ENCODE data around the gene GOPC. TPM values are rescaled to one million over a fixed set of nuclear protein-coding genes. Genes with fewer than 3 reads are reported as not detected.

The GOPC gene
- total RNA-seq, 1 donor from 2014 or later = 33.4 TPM

DNA sequence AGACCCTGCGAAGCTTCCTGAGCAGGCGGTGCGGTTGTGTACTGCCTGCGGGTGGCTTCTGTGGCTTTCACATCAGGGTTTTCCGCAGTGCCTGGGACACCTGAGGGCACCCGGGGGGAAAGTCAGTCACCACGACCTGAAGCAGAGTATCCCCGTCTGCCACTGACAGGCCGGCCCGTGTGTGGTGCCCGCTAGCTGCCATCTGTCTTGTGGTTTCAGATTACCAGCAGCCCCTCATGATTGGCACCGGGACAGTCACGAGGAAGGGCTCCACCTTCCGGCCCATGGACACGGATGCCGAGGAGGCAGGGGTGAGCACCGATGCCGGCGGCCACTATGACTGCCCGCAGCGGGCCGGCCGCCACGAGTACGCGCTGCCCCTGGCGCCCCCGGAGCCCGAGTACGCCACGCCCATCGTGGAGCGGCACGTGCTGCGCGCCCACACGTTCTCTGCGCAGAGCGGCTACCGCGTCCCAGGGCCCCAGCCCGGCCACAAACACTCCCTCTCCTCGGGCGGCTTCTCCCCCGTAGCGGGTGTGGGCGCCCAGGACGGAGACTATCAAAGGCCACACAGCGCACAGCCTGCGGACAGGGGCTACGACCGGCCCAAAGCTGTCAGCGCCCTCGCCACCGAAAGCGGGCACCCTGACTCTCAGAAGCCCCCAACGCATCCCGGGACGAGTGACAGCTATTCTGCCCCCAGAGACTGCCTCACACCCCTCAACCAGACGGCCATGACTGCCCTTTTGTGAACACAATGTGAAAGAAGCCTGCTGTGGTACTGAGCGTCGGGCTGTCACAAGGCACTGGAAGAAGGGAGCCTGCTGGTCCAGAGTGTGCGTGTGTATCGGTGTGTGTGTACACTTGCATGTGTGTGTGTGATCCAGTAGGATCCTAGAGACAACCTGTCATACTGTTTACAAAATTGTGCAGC lies 54.4 kb downstream of the GOPC start:
- Mint-ChIP-seq H3K27ac (ENCODE audit: unreplicated experiment) (peak overlapping the region; percentile 39), H3K4me3 (ENCODE audit: unreplicated experiment) (peak overlapping the region; percentile 69), H3K27me3 (ENCODE audit: unreplicated experiment) (no peaks in the 10 kb centered on the region), H3K36me3 (ENCODE audit: unreplicated experiment) (no peaks in the 10 kb centered on the region), H3K4me1 (ENCODE audit: low read depth, unreplicated experiment) (peaks cover 9% of the 10 kb centered on the region), H3K9me3 (ENCODE audit: unreplicated experiment) (peaks cover 2% of the 10 kb centered on the region)
- TF ChIP-seq, protein P1, sequence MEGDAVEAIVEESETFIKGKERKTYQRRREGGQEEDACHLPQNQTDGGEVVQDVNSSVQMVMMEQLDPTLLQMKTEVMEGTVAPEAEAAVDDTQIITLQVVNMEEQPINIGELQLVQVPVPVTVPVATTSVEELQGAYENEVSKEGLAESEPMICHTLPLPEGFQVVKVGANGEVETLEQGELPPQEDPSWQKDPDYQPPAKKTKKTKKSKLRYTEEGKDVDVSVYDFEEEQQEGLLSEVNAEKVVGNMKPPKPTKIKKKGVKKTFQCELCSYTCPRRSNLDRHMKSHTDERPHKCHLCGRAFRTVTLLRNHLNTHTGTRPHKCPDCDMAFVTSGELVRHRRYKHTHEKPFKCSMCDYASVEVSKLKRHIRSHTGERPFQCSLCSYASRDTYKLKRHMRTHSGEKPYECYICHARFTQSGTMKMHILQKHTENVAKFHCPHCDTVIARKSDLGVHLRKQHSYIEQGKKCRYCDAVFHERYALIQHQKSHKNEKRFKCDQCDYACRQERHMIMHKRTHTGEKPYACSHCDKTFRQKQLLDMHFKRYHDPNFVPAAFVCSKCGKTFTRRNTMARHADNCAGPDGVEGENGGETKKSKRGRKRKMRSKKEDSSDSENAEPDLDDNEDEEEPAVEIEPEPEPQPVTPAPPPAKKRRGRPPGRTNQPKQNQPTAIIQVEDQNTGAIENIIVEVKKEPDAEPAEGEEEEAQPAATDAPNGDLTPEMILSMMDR (IDR thresholded peaks at IDR 0.05; ENCODE audit: partially characterized antibody, unreplicated experiment) = no peak
- peak; percentile 57 for DNase-seq

DNA sequence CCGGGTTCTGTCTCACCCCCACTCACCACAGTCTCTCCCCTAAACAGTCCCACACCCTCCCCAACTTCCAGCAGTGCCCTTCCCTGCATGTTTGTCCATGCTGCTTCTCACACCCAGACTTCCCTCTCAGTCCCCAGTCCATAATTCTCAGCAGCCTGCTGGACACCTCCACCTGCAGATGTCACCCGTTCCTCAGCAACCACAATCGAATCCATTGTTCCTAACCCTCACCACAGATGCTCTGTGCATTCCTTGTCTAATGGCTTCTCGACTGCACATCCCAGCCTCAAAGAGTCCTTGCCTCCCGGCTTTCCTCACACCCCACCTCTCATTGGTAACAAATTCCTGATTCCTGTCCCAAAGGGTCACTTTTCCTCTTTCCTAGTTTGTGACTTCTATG lies 55.6 kb downstream of the GOPC start:
- Mint-ChIP-seq H3K27me3 (ENCODE audit: unreplicated experiment) (no peaks in the 10 kb centered on the region), H3K27ac (ENCODE audit: unreplicated experiment) (no peak overlapping the region), H3K4me1 (ENCODE audit: low read depth, unreplicated experiment) (peaks cover 9% of the 10 kb centered on the region), H3K9me3 (ENCODE audit: unreplicated experiment) (peaks cover 2% of the 10 kb centered on the region), H3K36me3 (ENCODE audit: unreplicated experiment) (no peaks in the 10 kb centered on the region), H3K4me3 (ENCODE audit: unreplicated experiment) (no peak overlapping the region)
- TF ChIP-seq, protein P1 (IDR thresholded peaks at IDR 0.05; ENCODE audit: partially characterized antibody, unreplicated experiment) = no peak
- DNase-seq = no peak

DNA sequence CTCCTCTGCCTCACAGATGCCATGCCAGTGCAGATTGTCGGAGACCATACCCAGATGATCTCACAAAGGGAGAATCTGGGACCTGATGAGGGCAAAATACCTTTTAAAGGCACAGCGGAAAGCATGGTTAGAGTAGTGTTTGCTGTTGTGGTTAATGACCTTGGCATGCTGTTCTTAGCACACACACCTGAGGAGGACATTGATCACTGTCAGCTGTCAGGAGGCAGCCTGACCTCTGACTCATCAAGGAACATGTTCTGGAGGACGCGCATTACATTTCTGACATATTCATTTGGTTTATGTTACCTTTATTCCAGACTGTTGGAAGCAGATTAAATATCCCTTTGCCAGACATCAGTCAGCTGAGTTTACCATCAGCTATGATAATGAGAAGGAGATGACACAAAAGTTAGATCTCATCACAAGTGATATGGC lies 57.1 kb downstream of the GOPC start:
- TF ChIP-seq, protein P1 (IDR thresholded peaks at IDR 0.05; ENCODE audit: partially characterized antibody, unreplicated experiment) = no peak
- Mint-ChIP-seq H3K27me3 (ENCODE audit: unreplicated experiment) (no peaks in the 10 kb centered on the region), H3K4me3 (ENCODE audit: unreplicated experiment) (no peak overlapping the region), H3K4me1 (ENCODE audit: low read depth, unreplicated experiment) (peaks cover 9% of the 10 kb centered on the region), H3K27ac (ENCODE audit: unreplicated experiment) (peak overlapping the region; percentile 30), H3K36me3 (ENCODE audit: unreplicated experiment) (no peaks in the 10 kb centered on the region), H3K9me3 (ENCODE audit: unreplicated experiment) (peaks cover 2% of the 10 kb centered on the region)
- no peak for DNase-seq

DNA sequence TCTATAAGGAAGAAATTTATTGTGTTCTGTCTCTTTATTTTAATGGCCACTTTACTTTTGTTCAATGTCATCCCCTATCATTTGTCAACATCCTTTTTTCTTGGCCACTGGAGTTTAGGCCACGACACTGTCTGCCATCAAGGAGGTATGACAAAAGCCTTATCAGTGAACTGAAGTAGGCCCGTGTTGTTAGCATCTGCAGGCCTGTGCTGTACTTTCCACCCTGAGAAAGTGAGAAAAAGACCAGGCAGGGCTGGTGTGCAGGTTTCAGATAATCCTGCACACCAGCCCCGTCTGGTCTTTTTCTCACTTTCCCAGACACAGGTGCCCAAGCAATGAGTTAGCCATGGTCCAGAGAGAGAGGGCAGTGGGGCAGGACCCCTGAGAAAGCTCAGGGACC lies 57.6 kb downstream of the GOPC start:
- no peak for DNase-seq
- Mint-ChIP-seq H3K9me3 (ENCODE audit: unreplicated experiment) (peaks cover 2% of the 10 kb centered on the region), H3K4me3 (ENCODE audit: unreplicated experiment) (no peak overlapping the region), H3K27ac (ENCODE audit: unreplicated experiment) (no peak overlapping the region), H3K27me3 (ENCODE audit: unreplicated experiment) (no peaks in the 10 kb centered on the region), H3K36me3 (ENCODE audit: unreplicated experiment) (no peaks in the 10 kb centered on the region), H3K4me1 (ENCODE audit: low read depth, unreplicated experiment) (peaks cover 9% of the 10 kb centered on the region)
- TF ChIP-seq, protein P1 (IDR thresholded peaks at IDR 0.05; ENCODE audit: partially characterized antibody, unreplicated experiment) = no peak

DNA sequence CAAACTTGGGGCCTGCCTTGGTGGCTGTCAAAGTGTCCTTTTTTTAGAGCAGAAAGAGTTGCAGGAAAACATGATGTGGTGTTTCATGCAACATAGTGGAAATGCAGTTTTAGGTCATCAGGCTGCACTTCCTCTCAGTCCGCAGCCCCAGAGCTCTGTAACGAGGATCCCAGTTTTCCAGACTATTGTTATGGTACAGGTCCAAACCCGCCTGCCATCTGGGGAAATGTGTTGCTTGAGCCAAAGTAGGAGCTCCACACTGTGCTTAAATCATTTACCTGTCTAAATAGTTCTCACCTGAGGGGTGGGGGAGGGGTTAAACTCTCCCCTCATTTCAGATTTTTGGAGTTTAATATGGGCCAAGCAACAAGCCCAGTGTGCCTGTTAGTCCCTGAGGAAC lies 59.8 kb downstream of the GOPC start:
- DNase-seq = no peak
- Mint-ChIP-seq H3K36me3 (ENCODE audit: unreplicated experiment) (no peaks in the 10 kb centered on the region), H3K9me3 (ENCODE audit: unreplicated experiment) (peaks cover 2% of the 10 kb centered on the region), H3K4me1 (ENCODE audit: low read depth, unreplicated experiment) (peaks cover 7% of the 10 kb centered on the region), H3K27me3 (ENCODE audit: unreplicated experiment) (no peaks in the 10 kb centered on the region), H3K4me3 (ENCODE audit: unreplicated experiment) (no peak overlapping the region), H3K27ac (ENCODE audit: unreplicated experiment) (no peak overlapping the region)
- TF ChIP-seq, protein P1 (IDR thresholded peaks at IDR 0.05; ENCODE audit: partially characterized antibody, unreplicated experiment) = no peak

Measured in glutamatergic neuron (in vitro differentiated cells).